Measurements from ENCODE around the gene GALNS.

GALNS gene

DNA sequence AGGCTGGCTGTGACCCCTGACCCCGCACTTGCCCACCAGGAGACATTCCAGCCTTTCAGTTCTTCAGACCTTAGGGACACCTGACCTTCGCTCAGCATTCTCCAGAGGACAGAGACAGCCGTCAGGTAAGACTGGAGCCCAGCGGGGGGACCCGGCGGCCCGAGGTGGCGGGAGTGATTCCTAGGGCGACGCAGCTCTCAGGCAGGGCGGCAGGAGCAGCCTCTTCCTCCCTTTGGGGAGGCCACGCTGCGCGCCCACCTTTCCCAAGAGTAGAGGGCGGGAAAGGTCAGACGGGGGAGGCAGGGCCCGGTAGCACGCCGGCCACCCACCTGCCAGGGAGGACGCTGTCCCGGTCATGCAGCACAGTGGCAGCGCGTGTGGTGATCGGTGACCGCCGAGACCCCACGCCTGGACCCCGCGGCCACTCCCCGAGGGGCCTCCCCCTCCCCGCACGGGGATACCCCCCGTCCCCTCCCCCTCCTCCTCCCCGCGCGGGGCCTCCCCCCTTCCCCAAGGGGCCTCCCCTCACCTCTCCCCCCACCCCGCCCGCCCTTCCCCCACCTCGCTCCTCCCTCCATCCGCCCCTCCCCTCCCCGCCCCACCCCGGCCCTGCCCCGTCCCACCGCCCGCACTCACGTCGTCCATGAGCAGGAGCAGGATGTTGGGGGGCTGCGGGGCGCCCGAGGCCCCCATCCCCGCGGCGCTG is 472 bp downstream of the GALNS start:
- DNase-seq (ENCODE audit: low spot score), result peak; percentile 57

DNA sequence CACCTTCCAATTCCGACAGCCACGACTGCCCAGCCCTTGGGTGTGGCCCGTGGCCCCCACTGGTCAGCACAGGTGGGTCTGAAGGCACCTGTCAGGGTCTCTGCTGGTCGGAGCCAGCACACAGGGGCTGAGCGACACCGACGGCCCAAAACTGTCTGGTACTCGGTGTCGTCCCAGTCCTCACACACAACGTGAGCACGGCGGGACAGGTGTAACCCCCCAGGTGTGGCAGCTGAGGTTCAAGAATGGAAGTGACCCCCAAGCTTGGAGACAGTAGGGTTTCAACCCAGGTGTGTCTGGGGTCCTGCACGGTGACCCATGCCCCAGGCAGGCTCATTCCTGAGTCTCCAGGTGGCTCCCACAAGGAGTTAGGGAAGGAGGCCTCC is 1.0 kb downstream of the GALNS start:
- no peak for DNase-seq (ENCODE audit: low spot score)

DNA sequence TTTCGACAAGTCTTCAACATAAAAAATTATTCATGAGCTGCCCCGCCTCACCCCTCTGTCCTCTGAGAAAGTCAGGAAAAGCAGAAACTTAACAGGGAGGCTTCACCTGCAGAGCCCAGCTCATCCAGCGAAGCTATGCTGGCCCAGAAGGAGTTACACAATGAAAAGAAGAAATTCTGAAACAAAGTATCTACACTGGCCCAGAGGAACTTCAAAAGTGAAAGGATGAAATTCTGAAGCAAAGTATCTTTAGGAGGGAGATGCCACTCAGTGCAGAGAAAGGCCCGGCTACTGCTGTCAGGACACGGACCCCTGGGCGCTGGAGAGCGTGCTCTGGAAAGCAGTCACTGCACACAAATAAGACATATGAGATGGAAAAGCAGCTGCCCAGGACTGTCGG is 1.6 kb downstream of the GALNS start:
- DNase-seq (ENCODE audit: low spot score), result no peak

DNA sequence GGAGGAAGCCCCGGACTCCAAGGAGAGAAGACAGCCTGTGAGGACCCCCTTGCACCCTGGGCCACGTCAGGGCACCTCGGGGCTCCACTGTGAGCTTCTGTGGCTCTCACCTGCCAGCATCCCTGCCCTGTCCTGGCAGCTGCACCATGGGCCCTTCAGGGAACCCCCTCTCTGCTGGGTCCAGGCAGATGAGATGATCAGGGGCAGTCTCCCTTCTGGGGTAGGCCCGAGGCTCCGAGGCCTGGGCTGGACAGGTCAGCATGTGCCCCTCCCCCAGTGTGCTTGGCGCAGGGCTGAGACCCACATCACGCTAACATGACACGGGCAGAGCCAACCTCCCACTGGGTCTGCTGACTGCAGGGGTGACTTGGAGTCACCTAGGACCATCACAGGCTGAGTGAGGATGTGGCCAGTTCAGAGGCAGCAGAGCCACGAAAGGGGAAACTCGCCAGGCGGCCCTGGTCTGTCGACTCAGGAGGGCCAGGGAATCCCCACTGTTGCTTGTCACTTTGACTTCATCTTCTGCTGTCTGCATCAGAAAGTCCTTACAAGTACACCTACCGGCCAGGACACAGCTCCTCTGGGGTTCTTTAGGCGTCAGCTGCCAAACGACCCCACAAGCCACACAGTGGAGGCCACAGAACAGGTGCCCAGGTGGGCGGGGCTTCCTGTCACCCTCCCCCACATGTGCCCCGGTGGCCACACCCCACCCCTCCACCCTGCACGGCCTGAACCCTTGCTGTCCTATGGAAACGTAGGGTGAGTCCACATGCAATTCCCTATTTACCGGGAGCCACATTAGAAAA is 2.2 kb downstream of the GALNS start:
- no peak for DNase-seq (ENCODE audit: low spot score)

DNA sequence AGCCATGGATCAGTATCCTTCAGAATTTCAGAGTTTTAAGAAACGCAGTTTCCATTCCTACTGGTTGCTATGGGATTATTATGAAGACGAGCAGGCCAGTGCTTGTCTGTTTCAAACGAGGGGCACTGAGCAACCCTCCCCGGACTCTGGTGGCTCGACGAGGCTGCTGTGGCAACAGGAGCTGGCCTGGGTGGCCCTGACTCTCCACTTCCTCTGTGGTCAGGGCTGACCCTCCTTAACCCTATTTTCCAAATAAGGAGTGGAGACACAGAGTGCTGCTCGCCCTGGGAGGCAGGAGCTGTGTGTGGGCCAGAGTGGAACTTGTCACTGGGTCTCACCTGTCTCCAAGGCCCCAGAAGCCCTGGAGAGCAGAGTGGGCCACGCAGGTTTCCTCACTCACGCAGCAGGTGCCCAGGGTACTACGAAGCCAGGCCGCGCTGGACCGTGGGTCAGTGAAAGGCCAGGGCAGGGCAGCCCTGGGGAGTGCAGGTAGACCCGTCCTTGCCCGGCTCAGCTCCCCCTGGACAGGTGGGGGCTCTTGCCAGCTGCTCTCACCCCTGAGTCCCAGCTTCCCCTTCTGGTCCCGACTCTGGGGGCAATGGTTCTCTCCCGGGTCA is 3.3 kb downstream of the GALNS start:
- DNase-seq (ENCODE audit: low spot score), result no peak

DNA sequence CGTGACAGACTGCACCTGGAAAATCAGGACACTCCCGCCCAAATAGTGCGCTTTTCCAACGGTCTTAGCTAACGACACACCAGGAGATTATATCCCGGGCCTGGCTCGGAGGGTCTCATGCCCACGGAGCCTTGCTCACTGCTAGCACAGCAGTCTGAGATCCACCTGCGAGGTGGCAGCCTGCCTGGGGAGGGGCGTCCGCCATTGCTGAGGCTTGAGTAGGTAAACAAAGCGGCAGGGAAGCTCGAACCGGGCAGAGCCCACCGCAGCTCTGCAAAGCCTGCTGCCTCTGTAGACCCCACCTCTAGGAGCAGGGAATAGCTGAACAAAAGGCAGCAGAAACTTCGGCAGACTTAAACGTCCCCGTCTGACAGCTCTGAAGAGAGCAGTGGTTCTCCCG is 5.1 kb downstream of the GALNS start:
- no peak for DNase-seq (ENCODE audit: low spot score)

DNA sequence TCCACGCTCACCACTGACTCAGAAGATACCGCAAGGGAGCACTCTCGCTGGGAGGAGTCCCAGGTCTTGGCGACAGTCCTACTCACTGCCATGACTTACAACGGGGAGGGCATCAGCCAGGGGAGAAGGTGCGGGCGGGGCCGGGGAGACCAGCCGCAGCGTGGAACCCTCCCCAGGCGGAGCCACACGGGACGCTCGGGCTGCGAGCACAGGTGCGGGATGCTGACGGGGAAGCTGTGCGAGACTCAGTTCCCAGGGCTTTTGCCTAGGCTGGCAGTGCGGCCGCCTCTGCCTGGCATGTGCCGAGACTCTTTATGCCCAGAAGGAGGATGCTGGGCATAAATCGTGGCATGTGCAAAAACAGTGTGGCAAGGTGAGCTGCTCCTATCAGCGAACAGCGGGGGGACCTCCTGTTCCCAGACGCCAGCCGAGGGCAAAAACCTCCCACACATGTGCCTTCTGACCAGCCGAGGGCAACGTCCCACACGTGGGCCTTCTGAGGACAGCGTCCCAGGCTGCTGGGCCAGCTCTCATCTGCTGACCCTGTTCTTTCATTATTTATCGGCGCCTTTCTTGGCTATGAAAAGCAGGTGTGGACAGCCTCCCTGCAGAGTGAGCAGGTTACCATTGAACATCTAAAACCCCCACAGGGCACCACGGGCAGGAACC is 6.1 kb downstream of the GALNS start:
- no peak for DNase-seq (ENCODE audit: low spot score)

DNA sequence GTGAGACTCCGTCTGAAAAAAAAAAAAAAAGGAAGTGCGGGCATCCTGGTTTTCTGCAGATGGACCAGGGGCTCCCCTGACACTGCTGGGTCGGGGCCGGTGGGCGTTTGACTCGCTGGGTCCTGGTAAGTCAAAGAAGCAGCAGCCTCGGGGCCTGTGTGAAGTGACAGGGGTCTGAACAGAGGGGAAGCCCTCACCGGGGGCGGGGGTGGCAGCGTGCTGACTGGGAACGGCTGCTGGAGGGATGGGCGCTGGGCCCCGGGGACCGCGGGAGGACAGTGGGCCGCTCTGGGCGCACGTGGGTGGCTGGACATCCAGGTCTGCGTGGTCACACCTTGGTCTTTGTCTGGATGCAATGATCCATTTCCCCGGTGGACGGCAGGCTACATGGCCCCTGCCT is 8.2 kb downstream of the GALNS start:
- no peak for DNase-seq (ENCODE audit: low spot score)

DNA sequence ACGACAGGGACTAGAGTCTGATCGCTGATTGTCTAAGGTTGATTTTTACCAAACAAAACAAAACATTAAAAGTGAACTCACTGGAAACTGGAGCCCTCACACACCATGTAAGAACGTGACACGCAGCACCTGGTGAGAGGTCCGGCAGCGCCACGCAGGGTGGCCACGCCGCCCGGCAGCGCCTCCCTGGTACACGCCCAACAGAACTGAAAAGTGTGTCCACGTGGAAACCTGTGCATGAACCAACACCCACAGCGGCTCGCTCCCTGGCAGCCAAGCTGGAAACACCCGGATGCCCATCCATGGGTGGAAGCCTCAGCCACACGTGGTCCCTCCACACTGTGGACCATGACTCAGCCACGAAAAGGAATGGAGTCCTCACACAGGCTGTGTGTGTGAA is 9.1 kb downstream of the GALNS start:
- DNase-seq (ENCODE audit: low spot score), result no peak

DNA sequence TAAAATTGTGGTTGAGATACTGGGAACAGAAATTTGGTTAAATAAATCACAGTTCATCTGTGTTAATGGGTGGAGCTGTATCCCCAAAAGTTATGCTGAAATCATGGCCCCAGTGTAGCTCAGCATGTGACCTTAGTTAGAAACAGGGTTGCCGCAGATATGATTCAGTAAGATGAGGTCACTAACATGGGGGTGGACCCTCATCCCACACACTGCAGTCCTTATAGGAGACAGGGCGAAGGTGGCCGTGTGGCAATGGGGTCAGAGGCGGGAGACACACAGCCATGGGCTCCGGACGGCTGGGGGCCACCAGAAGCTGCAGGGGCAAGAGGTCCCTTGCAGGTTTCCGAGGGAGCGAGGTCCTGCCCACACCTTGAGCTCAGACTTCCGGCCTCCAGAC is 10.7 kb downstream of the GALNS start:
- DNase-seq (ENCODE audit: low spot score), result no peak

DNA sequence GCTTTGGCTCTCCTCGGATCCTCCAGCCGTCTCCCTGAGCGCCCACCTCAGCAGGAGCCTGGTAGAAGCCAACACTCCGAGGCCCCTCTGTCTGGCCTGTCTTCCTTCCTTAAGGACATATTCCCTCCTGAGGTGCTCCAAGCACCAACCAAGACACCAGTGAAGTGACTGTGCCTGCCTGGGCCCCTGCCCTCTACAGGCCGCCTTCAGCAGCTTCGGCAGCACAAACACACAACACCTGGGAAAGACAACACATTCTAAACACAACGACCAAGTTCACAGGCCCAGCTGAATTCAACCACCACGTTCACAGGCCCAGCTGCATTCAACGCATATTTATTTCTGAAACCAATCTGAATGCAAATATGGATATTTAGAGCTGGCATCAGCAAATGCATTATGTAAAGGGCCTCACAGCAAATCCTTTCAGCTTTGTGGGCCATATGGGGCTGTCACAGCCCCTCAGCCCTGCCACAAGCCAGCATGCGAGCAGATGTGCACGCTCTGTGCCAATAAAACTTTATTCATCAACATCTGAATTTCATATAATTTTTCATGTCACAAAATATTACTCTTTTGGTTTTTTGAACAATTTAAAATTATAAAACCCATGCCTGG is 12.2 kb downstream of the GALNS start:
- DNase-seq (ENCODE audit: low spot score), result no peak

DNA sequence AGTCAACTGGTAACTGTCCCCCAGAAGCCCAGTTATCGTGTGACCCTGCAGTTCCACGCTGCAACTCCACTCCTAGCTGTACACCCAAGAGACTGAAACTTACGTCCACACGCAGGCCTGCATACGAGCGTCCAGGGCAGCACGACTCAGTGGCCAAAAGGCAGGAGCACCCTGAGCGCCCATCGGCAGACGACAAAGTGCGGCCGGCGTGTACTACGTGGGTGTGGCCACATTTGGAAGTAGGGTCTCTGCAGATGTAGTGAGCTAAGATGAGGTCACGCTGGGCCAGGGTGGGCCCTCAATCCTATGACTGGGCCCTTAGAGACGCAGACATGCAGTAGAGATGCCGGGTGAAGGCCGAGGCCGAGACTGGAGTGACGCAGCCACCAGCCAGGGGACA is 13.5 kb downstream of the GALNS start:
- DNase-seq (ENCODE audit: low spot score), result no peak

DNA sequence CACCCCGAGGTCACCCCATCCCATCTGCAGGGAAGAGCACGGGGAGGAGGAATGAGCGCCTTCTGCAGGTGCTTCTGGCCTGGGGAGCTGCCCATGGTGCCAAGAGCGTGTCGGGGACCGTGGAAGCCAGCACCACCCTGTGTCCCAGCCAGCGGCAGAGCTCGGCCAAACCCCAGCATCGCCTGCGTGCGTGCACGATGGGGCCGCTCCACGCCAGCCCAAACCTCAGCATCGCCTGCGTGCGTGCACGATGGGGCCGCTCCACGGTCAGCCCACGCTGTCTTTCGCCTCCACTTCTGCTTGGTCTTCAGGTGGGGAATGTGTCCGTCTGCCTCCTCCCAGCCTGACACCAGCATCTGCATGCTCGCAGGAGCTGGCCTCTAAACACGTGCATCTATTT is 13.9 kb downstream of the GALNS start:
- no peak for DNase-seq (ENCODE audit: low spot score)

DNA sequence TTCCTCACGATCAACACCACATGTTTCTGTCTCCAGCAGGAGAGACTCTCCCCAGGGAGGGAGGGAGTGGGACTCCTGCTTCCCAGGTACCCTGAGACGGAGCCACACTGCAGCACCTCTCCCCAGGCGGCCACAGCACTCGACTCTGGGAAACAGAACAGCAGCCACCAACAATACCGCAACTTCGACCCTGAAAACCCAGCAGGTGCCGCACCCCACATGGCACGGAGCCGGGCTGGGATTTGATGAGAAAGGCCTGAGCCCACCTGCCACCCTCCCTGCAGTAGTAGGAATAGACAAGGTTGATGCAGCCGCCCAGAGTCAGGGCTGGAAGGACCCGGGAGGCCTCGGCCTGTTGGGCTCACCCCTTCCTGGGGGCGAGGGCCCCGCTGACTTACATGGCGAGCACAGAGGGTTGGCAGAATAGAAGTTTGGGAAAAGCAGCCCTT is 14.4 kb downstream of the GALNS start:
- no peak for DNase-seq (ENCODE audit: low spot score)

DNA sequence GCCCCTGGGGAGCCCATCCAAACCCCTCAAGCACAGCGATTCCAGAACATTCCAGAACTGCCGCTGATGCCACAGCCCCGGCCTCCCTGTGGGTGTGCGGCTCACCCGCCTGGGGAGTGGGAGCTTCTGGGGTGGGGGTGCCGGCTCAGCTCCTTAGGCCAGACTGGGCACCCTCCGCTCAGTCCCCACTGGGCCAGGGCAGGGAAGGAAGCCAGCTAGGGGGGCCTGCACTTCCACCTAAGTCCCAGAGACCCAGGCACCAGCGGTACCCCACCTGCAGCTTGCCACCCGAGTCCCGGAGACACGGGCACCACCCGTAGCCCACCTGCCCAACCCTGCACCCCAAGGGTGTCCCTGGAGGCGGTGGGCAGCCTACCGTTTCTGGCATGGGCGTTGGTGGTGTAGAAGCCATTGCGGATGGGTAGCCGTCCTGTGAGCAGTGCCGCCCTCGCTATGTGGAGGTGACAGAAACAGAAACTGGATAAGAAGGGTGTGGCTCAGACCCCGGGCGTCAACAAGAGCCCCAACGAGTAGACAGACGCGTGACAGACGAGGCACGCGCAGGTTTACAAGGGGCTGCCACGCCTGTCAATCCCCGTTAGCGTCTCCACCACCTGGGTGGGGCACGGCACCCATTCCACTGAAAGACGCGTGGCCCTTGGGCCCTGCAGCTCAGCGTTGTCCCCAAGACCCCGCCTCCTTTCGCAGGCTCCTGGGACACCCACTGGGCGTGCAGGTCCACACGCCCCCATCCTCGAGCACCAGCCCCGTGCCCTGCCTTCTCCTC is 15.0 kb downstream of the GALNS start:
- DNase-seq (ENCODE audit: low spot score), result no peak

DNA sequence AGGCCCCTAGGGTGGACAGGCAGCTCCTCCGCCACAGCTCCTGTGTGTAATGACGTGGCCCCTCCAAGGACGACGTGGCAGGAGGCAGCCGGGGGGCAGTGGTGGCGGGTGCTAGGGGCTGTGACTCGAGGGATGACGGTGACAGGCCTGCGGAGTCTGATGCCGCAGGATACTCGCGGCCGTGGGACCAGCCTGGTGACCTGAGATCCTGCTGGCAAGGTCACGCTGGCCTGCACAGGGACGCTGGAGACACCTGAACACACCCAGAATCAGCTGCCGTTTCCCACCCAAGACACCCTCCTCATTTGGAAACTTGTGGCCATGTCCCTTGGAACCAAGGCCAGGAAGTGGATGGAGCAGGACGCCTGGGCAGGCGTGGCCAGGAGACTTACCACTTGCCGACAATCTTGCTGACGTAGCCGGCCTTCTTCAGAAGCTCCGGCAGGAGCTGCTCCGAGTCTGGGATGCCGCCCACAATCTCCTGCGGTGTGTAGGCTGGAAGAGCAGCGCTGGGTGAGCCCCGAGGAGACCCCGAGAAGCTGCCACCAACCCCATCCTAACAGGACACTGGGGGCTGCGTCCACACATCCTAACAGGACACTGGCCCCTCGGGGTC is 16.0 kb downstream of the GALNS start:
- no peak for DNase-seq (ENCODE audit: low spot score)

DNA sequence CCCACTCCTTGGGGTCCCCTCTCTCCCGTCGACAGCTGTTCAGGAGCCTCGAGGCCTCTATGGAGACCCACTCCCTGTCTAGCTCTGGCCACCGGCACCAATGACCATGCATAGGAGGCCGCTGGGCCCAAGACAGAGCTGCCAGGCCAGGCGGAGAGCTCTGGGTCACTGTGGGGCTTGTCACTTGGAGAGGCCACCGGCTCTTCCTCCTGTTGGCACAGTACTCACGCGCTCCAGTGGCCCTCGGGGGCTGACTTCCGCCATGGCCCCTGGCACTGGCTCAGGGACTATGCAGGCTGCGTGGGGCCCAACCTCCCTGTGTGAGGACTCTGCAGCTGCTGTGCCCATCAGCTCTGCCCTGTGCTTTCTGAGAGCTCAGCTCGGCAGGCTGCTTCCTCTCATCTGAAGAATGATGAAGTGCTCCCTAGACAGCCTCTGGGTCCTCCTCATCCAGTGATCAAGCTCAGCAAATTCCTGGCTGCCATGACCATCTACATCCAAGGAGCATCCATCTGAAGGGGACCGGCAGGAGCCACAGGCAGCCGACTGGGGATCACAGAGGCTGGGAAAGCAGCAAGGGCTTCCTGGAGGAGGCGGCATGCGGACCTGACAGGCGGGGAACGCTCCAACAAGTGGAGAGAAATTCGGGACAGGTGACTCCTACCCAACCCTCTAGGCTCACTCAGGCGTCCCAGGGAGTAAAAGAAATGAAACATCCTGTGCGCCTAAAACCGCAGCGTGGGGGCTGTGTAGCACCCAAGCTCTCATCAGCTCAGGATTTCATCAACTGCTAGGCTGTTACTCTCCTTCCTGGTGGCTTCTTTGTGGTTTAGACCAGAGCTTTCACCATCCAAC is 16.8 kb downstream of the GALNS start:
- no peak for DNase-seq (ENCODE audit: low spot score)

DNA sequence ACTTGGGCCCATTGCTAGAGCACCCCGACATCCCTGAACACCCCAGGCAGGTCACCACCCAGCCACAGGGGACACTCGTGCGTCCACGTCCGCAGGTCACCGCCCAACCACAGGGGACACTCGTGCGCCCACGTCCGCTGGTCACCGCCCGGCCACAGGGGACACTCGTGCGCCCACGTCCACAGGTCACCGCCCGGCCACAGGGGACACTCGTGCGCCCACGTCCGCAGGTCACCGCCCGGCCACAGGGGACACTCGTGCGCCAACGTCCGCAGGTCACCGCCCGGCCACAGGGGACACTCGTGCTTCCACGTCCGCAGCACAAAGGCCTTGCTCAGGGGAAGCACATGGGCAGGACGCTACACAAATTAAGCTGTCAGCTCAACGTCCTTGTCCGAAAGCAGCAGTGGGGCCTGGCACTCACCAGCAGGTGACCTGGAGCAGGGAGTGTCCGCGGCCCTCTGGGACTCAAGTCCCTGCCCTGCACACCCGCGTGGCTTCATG is 17.7 kb downstream of the GALNS start:
- no peak for DNase-seq (ENCODE audit: low spot score)

DNA sequence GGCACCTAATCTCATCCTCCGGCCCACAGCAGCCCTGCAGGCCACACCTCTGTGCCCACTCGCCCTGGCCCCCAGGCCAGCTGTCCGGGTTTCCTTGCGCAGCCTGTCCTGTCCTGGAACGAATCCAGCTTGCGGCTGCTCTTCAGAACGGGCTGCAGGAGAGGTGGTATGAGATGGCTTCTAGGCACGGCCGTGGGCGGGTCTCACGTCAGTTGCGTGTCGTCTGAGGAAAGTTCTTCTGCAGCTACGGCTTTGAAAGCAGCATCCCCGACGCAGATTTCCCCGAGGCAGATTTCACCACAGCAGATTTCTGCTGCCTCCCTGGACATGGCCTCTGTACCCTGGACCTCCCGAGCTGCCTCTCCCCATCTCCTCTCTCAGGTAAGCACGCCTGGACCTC is 18.2 kb downstream of the GALNS start:
- no peak for DNase-seq (ENCODE audit: low spot score)

DNA sequence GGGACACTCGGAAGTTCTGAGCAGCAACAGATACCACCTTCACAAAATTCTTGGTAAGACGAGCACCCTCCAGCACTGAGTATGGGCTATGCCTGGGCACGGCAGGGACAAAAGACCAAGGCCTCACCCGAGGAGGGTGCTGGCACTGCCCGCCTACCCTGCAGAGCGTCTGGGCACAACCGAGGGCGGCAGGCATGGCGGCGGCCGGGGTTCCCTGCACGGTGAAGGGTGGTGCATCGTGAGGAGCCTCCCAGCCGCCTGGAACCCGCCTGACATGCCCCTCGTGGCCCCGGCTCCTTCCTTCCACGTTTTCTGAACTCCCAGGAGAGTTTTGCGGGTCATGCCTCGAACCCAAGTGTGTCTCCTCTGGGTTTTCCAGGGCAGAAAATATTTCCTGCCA is 18.9 kb downstream of the GALNS start:
- no peak for DNase-seq (ENCODE audit: low spot score)
